HepG2 (cell line): Measurements from ENCODE around the gene SLC8A2. TPM values are rescaled to one million over a fixed set of nuclear protein-coding genes. Genes with fewer than 3 reads are reported as not detected.

ENCODE experiments used
- ARID4A ChIP-seq: sonication (generic); formaldehyde crosslinking; IDR thresholded peaks from 2 replicates; pipeline ENCODE4 v1.5.0; 2020; ENCODE audit warnings: mild to moderate bottlenecking, missing genetic modification reagents, borderline replicate concordance
- ATAD3A ChIP-seq: sonication (generic); formaldehyde crosslinking; IDR thresholded peaks from 2 replicates; pipeline ENCODE4 v1.4.0; 2020; ENCODE audit warnings: missing genetic modification reagents
- FLYWCH1 ChIP-seq: sonication (generic); formaldehyde crosslinking; IDR thresholded peaks from 2 replicates; pipeline ENCODE4 v1.8.1; 2023; ENCODE audit warnings: mild to moderate bottlenecking, missing genetic modification reagents
- FOXK1 ChIP-seq: sonication (generic); formaldehyde crosslinking; IDR thresholded peaks from 2 replicates; pipeline ENCODE4 v1.4.0; 2020; ENCODE audit warnings: low read depth, missing genetic modification reagents, borderline replicate concordance
- MLLT10 ChIP-seq: sonication (generic); formaldehyde crosslinking; IDR thresholded peaks from 2 replicates; pipeline ENCODE4 v1.4.0; 2020; ENCODE audit warnings: missing genetic modification reagents
- MXI1 ChIP-seq: IDR thresholded peaks from 3 replicates; pipeline ENCODE4 v1.6.1; 2012; ENCODE audit warnings: low read depth, low read length, inconsistent platforms, borderline replicate concordance
- NFYC ChIP-seq: IDR thresholded peaks from 2 replicates; pipeline ENCODE4 v1.6.1; 2016; ENCODE audit warnings: missing genetic modification reagents, missing compliant biosample characterization
- SIX4 ChIP-seq: sonication (generic); formaldehyde crosslinking; IDR thresholded peaks from 2 replicates; pipeline ENCODE4 v1.4.0; 2020; ENCODE audit warnings: missing genetic modification reagents
- STAG1 ChIP-seq: sonication (generic); formaldehyde crosslinking; IDR thresholded peaks from 2 replicates; pipeline ENCODE4 v1.4.0; 2020; ENCODE audit warnings: missing genetic modification reagents
- ZFX ChIP-seq: sonication (generic); formaldehyde crosslinking; IDR thresholded peaks from 2 replicates; pipeline ENCODE4 v1.4.0; 2020; ENCODE audit warnings: mild to moderate bottlenecking, low read depth, missing genetic modification reagents, moderate library complexity
- ZNF205 ChIP-seq: IDR thresholded peaks from 2 replicates; pipeline ENCODE4 v1.6.1; 2018; ENCODE audit warnings: missing biosample characterization, missing genetic modification reagents
- ZNF546 ChIP-seq: sonication (generic); formaldehyde crosslinking; conservative IDR thresholded peaks from 2 replicates; pipeline ENCODE4 v1.8.1; 2023; ENCODE audit warnings: mild to moderate bottlenecking, missing genetic modification reagents
- ZNF563 ChIP-seq: sonication (generic); formaldehyde crosslinking; IDR thresholded peaks from 2 replicates; pipeline ENCODE4 v1.8.0; 2022; ENCODE audit warnings: mild to moderate bottlenecking, moderate library complexity, missing genetic modification reagents
- ZNF670 ChIP-seq: sonication (generic); formaldehyde crosslinking; IDR thresholded peaks from 2 replicates; pipeline ENCODE4 v1.8.0; 2022; ENCODE audit warnings: mild to moderate bottlenecking, missing genetic modification reagents, borderline replicate concordance
- ZNF687 ChIP-seq: sonication (generic); formaldehyde crosslinking; IDR thresholded peaks from 2 replicates; pipeline ENCODE4 v1.5.1; 2020; ENCODE audit warnings: mild to moderate bottlenecking, missing genetic modification reagents, moderate library complexity
- ZNF75D ChIP-seq: sonication (generic); formaldehyde crosslinking; IDR thresholded peaks from 2 replicates; pipeline ENCODE4 v1.8.1; 2023; ENCODE audit warnings: missing genetic modification reagents, mild to moderate bottlenecking, borderline replicate concordance
- polyA plus RNA-seq, 8 experiments: library from polyadenylated mRNA; depleted of rRNA in 3 of 8; stranded (reverse) in 7 of 8; unstranded in 1 of 8; fragments of >200 nt; fragmentation: Illumina TruSeq in 4 of 8; extraction: Trizol in 4 of 8; gene quantifications; 2 replicates each; pipeline versions ENCODE4 v1.2.1 to v1.2.3, GENCODE V29; 2011 to 2016; ENCODE audit warnings: low read depth in 4 of 8, missing spikeins in 1 of 8, mixed read lengths in 1 of 8; ENCODE audit not compliant: insufficient read depth in 1 of 8
- total RNA-seq, 5 experiments: library from RNA; depleted of rRNA; stranded (reverse); fragments of >200 nt; fragmentation: Illumina TruSeq; extraction: Trizol; gene quantifications; 2 replicates each; pipeline ENCODE4 v1.2.3, GENCODE V29; 2016; ENCODE audit warnings: low read depth in 1 of 5
- TF ChIP-seq, protein P1 (sequence below): sonication (generic); IDR thresholded peaks from 2 replicates; pipeline ENCODE4 v1.6.1; 2016; ENCODE audit warnings: low read depth, borderline replicate concordance
- TF ChIP-seq, protein P2 (sequence below): sonication (generic); formaldehyde crosslinking; IDR thresholded peaks from 2 replicates; pipeline ENCODE4 v1.4.0; 2020; ENCODE audit warnings: mild to moderate bottlenecking, missing genetic modification reagents

Gene SLC8A2
- total and polyA plus RNA-seq, 2 of the 13 experiments (the other 11 are each of a cell fraction or from before 2014, with no cell fraction given) = 0.02 TPM; not detected in 1

DNA sequence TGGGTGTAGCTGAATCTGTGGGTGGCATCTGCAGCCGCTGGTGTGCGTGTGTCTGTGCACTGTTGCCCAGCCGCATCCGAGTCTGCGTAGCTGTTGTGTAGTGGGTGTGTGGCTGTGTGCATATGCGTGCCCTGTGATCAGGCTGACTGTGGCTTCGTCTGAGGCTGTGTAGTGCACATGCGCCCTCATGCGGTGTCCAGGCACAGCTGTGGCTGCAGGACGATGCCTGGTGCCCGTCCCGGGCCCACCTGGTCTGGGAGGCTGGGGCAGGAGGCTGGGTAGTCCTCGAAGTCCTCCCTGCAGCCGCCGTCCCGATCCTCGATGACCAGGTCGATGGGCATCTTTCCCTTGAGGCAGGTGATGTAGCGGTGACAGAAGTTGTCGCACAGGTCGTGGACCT is 57.2 kb downstream of the SLC8A2 start (continued):
- peak; percentile 49 for TF ChIP-seq ZNF687 (CRISPR knock-in tag)
- TF ChIP-seq, protein P1, sequence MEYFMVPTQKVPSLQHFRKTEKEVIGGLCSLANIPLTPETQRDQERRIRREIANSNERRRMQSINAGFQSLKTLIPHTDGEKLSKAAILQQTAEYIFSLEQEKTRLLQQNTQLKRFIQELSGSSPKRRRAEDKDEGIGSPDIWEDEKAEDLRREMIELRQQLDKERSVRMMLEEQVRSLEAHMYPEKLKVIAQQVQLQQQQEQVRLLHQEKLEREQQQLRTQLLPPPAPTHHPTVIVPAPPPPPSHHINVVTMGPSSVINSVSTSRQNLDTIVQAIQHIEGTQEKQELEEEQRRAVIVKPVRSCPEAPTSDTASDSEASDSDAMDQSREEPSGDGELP = peak; percentile 44; the same call in 1 of the 2 replicates
- TF ChIP-seq ZNF75D (CRISPR knock-in tag) = no peak
- TF ChIP-seq STAG1 (CRISPR knock-in tag) = peak; percentile 93
- no peak for TF ChIP-seq ZNF546
- TF ChIP-seq SIX4 = no peak
- no peak for TF ChIP-seq ZNF563 (CRISPR knock-in tag)
- no peak for TF ChIP-seq NFYC (CRISPR knock-in tag)
- no peak for TF ChIP-seq FOXK1 (CRISPR knock-in tag)
- TF ChIP-seq MXI1 = no peak
- TF ChIP-seq ZNF670 = no peak
- no peak for TF ChIP-seq ATAD3A
- TF ChIP-seq ZNF205 = no peak
- TF ChIP-seq MLLT10 (CRISPR knock-in tag) = no peak
- no peak for TF ChIP-seq ZFX (CRISPR knock-in tag)
- 0 out of 2 replicates have a peak, but pooled peaks have one; percentile 19 for TF ChIP-seq ARID4A (CRISPR knock-in tag)
- TF ChIP-seq FLYWCH1 = no peak
- TF ChIP-seq, protein P2, sequence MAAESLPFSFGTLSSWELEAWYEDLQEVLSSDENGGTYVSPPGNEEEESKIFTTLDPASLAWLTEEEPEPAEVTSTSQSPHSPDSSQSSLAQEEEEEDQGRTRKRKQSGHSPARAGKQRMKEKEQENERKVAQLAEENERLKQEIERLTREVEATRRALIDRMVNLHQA (CRISPR knock-in tag) = no peak
